ENCODE results near the gene UQCC3.
"Not testable (repeated sequence)": the region's sequence is repeated elsewhere in the genome, so short reads cannot be mapped to it uniquely, and the experiment has no call there.

UQCC3 gene

DNA sequence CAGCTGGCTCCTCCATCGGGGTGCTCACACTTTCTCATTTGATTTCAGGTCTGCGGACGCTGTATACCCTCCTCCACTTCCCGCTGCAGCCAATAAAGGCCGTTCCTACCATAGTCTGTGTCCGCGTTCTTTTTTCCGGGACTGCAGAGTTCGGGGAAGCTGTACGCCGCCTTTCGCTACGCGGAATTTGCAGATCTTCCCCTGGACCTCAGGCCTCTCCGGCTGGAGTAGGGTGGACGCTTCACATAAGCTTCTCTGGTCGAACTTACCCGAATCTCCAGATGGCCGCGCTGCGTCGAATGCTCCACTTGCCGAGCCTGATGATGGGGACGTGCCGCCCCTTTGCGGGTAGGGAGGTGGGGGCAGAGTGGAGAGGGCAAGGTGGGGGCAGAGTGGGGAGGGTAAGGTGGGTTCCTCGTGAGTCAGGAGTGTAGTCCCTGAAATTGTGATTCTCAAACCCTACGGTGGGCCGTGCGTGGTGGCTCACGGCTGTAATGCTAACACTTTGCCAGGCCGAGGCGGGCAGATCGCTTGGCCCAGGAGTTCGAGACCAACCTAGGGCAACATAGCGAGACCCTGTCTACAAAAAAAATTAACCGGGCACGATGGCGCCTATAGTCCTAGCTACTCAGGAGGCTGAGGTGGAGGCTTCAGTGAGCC is 5.7 kb upstream of the UQCC3 start:
- peak; percentile 75 for DNase-seq (ENCODE audit: low spot score)

GRCh38 chr11:62666259-62666926 is 5.1 kb upstream of the UQCC3 start:
- DNase-seq (ENCODE audit: low spot score): no peak

- no peak for DNase-seq (ENCODE audit: low spot score)
These were observed 4.0 kb upstream of the UQCC3 start for GRCh38 chr11:62667460-62667859.

- no peak for DNase-seq (ENCODE audit: low spot score)
These were observed 1.9 kb upstream of the UQCC3 start for GRCh38 chr11:62669420-62670161.

DNA sequence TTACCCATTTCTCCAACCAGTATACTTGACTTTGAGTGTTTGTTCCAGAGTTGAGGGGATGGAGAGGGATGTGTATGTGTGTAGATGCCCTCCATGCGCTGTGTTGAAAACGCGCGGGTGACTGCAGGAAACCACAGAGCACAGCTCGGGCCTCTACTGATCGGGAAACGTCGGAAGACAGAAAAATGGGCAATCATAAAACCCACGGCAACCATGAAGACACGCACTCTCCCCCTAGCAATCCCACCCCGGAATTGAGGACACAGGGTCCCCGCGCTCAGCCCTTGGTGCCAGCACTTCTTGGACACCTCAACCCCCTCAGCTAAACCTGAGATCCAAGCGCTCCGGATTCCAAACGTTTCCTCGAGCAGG is 251 bp upstream of the UQCC3 start:
- DNase-seq (ENCODE audit: low spot score): no peak

DNA sequence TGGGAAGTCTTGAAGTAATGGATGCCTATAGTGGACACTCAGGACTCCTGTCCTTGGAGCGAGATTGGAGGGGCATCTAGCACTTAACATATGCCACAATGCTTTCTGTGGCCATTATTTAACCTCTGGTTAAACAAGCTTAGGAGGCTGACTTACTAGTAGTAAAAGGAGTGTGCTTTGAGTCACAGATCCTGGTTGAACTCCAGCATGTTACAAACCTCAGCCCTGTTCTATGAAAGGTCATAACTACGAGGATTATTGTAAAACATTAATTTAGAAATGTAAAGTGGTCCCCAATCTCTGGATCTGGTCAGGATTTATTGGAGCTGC is 1.7 kb downstream of the UQCC3 start:
- DNase-seq (ENCODE audit: low spot score): no peak

- DNase-seq (ENCODE audit: low spot score): not testable (repeated sequence)
These were observed 3.9 kb downstream of the UQCC3 start for GRCh38 chr11:62675415-62675814.

DNA sequence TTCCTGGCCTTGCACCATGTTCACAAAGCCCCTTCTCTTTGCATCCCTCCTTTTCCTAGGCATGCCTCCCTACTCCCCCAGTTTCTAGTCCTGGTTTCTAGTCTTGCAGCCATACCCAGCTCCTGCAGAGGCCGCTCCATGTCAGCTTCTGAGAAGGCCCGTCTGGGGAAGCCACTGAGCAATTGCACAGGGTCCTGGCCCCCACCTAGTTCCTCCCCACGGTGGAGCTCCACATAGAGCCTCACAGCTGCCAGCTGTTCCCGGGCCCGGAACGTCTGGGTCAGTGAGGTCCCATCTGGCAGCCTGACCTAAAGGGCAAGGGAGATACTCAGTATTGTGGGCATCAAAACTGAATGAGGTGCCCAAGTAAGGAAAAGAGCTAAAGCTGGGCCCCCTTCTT is 5.2 kb downstream of the UQCC3 start:
- DNase-seq (ENCODE audit: low spot score): no peak

GRCh38 chr11:62677156-62677555 is 5.7 kb downstream of the UQCC3 start:
- DNase-seq (ENCODE audit: low spot score): no peak

DNA sequence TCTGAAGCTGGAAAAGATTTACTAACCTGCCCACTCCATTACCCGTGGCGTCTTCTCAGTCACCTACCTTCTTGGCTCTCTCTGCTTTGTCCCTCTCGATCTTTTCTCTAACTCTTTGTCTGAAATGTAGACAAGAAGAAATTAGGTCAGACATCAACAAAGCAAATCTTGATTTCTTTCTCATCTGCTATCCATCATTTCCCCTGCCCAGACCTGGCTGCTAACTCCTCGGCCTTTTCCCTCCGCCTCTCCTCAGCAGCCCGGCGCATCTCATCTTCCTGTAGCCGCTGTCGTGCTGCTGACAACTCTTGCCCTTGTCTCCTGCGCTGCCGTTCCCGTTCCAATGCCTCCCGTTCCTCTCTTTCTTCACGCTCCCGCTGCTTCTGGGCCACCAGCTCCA is 6.2 kb downstream of the UQCC3 start:
- no peak for DNase-seq (ENCODE audit: low spot score)

DNA sequence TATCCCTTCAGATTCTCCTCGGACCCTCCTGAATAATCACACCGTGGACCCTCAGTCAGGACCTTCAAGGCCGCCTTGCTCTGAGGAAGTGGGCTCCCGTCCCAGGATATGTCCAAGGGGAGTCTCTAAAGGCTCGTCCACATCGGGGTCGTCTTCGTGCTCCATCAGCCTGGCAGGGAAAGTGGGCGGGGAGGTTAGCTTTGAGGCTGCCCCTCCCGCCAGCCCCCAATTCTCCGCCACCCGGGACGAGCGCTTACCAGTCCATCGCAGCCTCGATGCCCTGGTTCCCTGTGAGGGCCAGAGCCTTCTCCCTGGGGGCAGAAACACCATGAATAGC is 6.9 kb downstream of the UQCC3 start:
- DNase-seq (ENCODE audit: low spot score): no peak

- DNase-seq (ENCODE audit: low spot score): peak; percentile 86
These were observed 7.6 kb downstream of the UQCC3 start, which contains the start of gene UBXN1 for GRCh38 chr11:62678770-62679696. Gene UBXN1, minus strand, starts transcription at chr11:62679073. Its CDS starts 150 bp downstream, at chr11:62678923.

DNA sequence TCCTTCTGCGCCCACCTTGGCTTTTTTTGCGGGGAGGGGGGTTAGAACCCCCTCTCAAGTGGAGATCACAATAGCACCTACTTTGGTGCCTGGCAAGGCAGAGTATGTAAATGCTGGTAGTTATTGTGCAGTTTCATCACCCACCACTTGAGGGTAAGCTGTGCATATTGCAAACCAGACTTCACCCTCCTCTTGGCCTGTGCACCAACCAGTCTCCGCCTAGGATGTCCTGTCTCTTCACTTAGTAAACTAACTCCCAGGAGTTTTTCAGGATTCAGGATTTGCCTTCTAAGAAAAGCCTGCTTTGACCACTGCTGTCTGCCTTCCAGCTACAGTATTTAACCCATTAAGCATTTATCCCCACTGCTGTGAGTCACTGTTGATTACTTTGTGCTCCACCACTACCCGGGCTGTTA is 9.4 kb downstream of the UQCC3 start:
- peak; percentile 57 for DNase-seq (ENCODE audit: low spot score)

GRCh38 chr11:62682518-62682917 is 11.0 kb downstream of the UQCC3 start:
- no peak for DNase-seq (ENCODE audit: low spot score)

- no peak for DNase-seq (ENCODE audit: low spot score)
These were observed 16.3 kb downstream of the UQCC3 start for GRCh38 chr11:62687508-62688396.

- DNase-seq (ENCODE audit: low spot score): no peak
These were observed 17.0 kb downstream of the UQCC3 start for GRCh38 chr11:62688491-62688890.

GRCh38 chr11:62689421-62690183 is 18.1 kb downstream of the UQCC3 start, which contains the start of gene LRRN4CL:
Gene LRRN4CL, minus strand, starts transcription at chr11:62689530. Its CDS starts 1,022 bp downstream, at chr11:62688508.
- DNase-seq (ENCODE audit: low spot score): no peak

GRCh38 chr11:62693624-62694023 is 22.2 kb downstream of the UQCC3 start:
- not testable (repeated sequence) for DNase-seq (ENCODE audit: low spot score)

GRCh38 chr11:62694455-62695167 is 23.1 kb downstream of the UQCC3 start:
- peak; percentile 83 for DNase-seq (ENCODE audit: low spot score)

DNA sequence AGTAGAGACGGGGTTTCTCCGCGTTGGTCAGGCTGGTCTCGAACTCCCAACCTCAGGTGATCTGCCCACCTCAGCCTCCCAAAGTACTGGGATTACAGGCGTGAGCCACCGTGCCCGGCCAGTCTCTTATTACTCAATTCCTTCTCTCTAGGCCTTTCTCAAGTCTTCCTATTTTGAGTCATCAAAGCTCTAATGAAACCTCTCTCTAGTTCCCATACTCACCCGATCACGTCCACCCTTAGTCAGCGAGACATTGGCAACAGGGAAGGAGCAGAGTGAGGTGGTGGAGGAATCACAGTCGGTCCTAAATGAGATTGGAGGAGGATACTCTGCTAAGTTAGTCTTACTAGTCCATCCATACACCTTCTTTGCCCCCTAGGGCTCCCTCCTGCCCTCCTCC is 30.8 kb downstream of the UQCC3 start:
- DNase-seq (ENCODE audit: low spot score): no peak
